Activated gamma-delta T cell (primary cell): ENCODE data around the gene EYS.
"Not testable (repeated sequence)": the region's sequence is repeated elsewhere in the genome, so short reads cannot be mapped to it uniquely, and the experiment has no call there.

Experiments used
- DNase-seq: peaks from one replicate; lab custom pipeline; 2025; lab: John Stamatoyannopoulos, UW

The EYS gene

GRCh38 chr6:63899550-63899949, 1807.5 kb downstream of the EYS start:
- DNase-seq: no peak

GRCh38 chr6:63897952-63898351, 1809.1 kb downstream of the EYS start:
- DNase-seq: no peak

GRCh38 chr6:63897459-63897858, 1809.6 kb downstream of the EYS start:
- no peak for DNase-seq

GRCh38 chr6:63888416-63888815, 1818.6 kb downstream of the EYS start:
- DNase-seq: no peak

GRCh38 chr6:63887804-63888203, 1819.2 kb downstream of the EYS start:
- DNase-seq: not testable (repeated sequence)

- no peak for DNase-seq
These were observed 1819.8 kb downstream of the EYS start for GRCh38 chr6:63887002-63887751.

GRCh38 chr6:63886341-63886740, 1820.7 kb downstream of the EYS start:
- no peak for DNase-seq

- DNase-seq: no peak
These were observed 1823.4 kb downstream of the EYS start for GRCh38 chr6:63883597-63883996.

GRCh38 chr6:63882208-63882607, 1824.8 kb downstream of the EYS start:
- no peak for DNase-seq

GRCh38 chr6:63881791-63882190, 1825.2 kb downstream of the EYS start:
- no peak for DNase-seq

GRCh38 chr6:63872233-63872632, 1834.8 kb downstream of the EYS start:
- DNase-seq: no peak

- no peak for DNase-seq
These were observed 1838.7 kb downstream of the EYS start for GRCh38 chr6:63868351-63868750.

GRCh38 chr6:63864671-63865318, 1842.2 kb downstream of the EYS start:
- no peak for DNase-seq

- no peak for DNase-seq
These were observed 1843.0 kb downstream of the EYS start for GRCh38 chr6:63864061-63864460.

- no peak for DNase-seq
These were observed 1844.4 kb downstream of the EYS start for GRCh38 chr6:63862486-63863198.

- DNase-seq: no peak
These were observed 1847.5 kb downstream of the EYS start for GRCh38 chr6:63859528-63859927.

- DNase-seq: no peak
These were observed 1848.3 kb downstream of the EYS start for GRCh38 chr6:63858691-63859090.

GRCh38 chr6:63856271-63856670, 1850.8 kb downstream of the EYS start:
- no peak for DNase-seq

GRCh38 chr6:63844287-63844686, 1862.7 kb downstream of the EYS start:
- no peak for DNase-seq

- DNase-seq: no peak
These were observed 1867.5 kb downstream of the EYS start for GRCh38 chr6:63839485-63839884.

GRCh38 chr6:63828678-63829077, 1878.3 kb downstream of the EYS start:
- DNase-seq: not testable (repeated sequence)

GRCh38 chr6:63824722-63825121, 1882.3 kb downstream of the EYS start:
- DNase-seq: no peak

- no peak for DNase-seq
These were observed 1885.6 kb downstream of the EYS start for GRCh38 chr6:63821442-63821841.
